ENCODE results near the gene ACAP3. TPM values are rescaled to one million over a fixed set of nuclear protein-coding genes. Genes with fewer than 3 reads are reported as not detected.

The ACAP3 gene
- total RNA-seq, 1 experiment from 2014 or later: 67.6 TPM

DNA sequence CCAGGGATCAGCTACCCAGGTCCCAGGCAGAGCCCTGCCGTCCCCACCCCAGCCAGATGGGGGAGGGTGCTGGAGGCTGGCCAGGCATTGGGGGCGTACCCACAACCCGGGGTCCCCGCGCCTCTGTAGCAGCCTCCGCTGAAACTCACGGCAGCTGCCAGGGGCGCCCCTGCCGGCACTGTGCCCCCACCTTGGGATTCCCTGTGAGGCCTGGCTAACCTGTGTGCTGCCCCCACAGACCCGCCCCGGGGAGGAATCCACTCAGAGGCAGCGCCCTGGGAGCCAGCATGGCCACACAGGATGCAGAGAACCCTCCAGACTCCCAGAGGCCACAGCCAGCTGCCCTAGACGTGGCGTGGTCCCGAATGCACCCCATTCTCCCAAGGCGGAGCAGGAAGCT is 37.7 kb upstream of the ACAP3 start:
- Histone ChIP-seq H3K4me1 (ENCODE audit: insufficient read depth, low read length, poor library complexity, severe bottlenecking) (peaks cover 3% of the 10 kb centered on the region), H3K27ac (ENCODE audit: low read depth, low read length, poor library complexity, severe bottlenecking) (no peak overlapping the region), H3K36me3 (ENCODE audit: insufficient read depth, low read length, poor library complexity, severe bottlenecking) (peaks cover 3% of the 10 kb centered on the region), H3K27me3 (replicated peaks; ENCODE audit: insufficient read depth, low read depth, low read length, poor library complexity) (no peaks in the 10 kb centered on the region), H3K9me3 (ENCODE audit: low read depth, low read length, poor library complexity, severe bottlenecking) (no peaks in the 10 kb centered on the region), H3K4me3 (ENCODE audit: low read depth, low read length, poor library complexity, severe bottlenecking) (no peak overlapping the region)
- ChIA-PET POLR2A (ENCODE audit: low non-redundant PET) (no interaction called here), CTCF (no interaction called here)
- TF ChIP-seq, protein P1, sequence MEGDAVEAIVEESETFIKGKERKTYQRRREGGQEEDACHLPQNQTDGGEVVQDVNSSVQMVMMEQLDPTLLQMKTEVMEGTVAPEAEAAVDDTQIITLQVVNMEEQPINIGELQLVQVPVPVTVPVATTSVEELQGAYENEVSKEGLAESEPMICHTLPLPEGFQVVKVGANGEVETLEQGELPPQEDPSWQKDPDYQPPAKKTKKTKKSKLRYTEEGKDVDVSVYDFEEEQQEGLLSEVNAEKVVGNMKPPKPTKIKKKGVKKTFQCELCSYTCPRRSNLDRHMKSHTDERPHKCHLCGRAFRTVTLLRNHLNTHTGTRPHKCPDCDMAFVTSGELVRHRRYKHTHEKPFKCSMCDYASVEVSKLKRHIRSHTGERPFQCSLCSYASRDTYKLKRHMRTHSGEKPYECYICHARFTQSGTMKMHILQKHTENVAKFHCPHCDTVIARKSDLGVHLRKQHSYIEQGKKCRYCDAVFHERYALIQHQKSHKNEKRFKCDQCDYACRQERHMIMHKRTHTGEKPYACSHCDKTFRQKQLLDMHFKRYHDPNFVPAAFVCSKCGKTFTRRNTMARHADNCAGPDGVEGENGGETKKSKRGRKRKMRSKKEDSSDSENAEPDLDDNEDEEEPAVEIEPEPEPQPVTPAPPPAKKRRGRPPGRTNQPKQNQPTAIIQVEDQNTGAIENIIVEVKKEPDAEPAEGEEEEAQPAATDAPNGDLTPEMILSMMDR (conservative IDR thresholded peaks at IDR 0.05; ENCODE audit: low read depth, low read length): no peak
- no peak for TF ChIP-seq EZH2 (IDR thresholded peaks at IDR 0.05; ENCODE audit: borderline replicate concordance, low read depth, low read length, poor library complexity, severe bottlenecking)
- no peak for DNase-seq (ENCODE audit: low spot score)
- BruUV-seq (replicated peaks): no TSS peak
- intact Hi-C loops (cut with micrococcal nuclease; ENCODE audit: unreplicated experiment): no loop called here

DNA sequence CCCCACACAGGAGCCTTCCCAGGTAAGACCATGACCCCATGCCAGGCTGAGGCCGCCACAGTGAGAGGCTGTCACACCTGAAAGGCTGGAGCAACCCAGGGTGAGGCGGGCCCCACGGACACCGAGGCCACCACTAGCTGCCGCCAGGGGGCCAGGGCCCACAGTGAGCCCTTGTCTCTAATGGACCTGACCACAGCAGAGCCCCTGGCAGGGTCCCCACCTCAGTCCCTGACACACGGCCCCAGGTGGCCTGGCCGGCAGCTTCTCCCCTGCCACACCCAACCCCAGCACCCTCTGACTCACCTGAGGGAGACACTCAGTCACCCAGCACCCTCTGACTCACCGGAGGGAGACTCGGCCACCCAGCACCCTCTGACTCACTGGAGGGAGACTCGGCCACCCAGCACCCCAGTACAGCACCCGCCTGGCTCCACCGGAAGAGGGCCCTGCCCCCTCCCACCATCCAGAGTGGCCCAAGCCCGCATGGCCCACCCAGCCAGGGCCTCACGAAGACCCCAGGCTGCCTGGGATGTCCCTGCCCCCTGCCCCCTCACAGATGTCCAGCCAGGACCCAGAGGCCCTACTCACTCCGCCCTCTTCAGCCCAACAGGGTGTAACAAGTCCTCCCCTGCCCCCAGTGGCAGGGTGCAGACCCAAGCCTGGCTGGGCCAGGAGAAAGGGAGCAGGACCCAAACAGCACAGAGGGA is 37.1 kb upstream of the ACAP3 start:
- no peak for DNase-seq (ENCODE audit: low spot score)
- intact Hi-C loops (cut with micrococcal nuclease; ENCODE audit: unreplicated experiment): no loop called here
- BruUV-seq (replicated peaks): no TSS peak
- Histone ChIP-seq H3K4me1 (ENCODE audit: insufficient read depth, low read length, poor library complexity, severe bottlenecking) (peaks cover 3% of the 10 kb centered on the region), H3K36me3 (ENCODE audit: insufficient read depth, low read length, poor library complexity, severe bottlenecking) (peaks cover 6% of the 10 kb centered on the region), H3K27ac (ENCODE audit: low read depth, low read length, poor library complexity, severe bottlenecking) (peak overlapping the region; percentile 16), H3K9me3 (ENCODE audit: low read depth, low read length, poor library complexity, severe bottlenecking) (no peaks in the 10 kb centered on the region), H3K27me3 (replicated peaks; ENCODE audit: insufficient read depth, low read depth, low read length, poor library complexity) (no peaks in the 10 kb centered on the region), H3K4me3 (ENCODE audit: low read depth, low read length, poor library complexity, severe bottlenecking) (no peak overlapping the region)
- POLR2A ChIA-PET (ENCODE audit: low non-redundant PET): no interaction called here
- TF ChIP-seq, protein P1 (conservative IDR thresholded peaks at IDR 0.05; ENCODE audit: low read depth, low read length): peak; percentile 46
- TF ChIP-seq EZH2 (IDR thresholded peaks at IDR 0.05; ENCODE audit: borderline replicate concordance, low read depth, low read length, poor library complexity, severe bottlenecking): no peak
- CTCF ChIA-PET: no interaction called here

DNA sequence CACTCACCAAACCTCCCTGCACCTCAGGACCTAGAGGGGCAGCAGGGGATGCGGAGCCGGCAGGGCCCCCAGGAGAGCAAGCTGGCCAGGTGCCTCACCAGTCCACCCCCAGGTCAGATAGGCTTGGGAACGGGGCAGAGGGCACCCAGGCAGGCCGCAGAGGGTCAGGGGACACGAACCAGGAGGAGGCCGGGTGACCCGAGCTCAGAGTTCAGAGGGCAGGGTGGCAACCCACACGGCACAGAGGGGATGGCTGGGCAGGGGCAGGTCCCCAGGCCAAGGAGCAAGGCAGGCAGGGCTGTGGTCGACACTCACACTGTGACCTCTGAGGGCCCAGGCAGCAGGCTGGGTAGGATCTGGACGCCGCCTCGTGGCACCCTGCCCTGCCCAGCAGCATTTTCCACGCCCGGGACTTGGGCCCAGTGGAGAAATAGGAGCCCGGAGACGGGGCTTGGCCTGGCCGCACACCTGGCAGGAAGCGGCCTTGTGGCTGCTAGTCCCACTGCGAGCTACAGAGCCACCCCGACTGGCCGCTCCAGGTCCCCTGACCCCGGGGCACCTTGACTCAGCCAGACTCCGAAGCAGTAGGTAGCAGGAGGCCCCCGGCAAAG is 36.2 kb upstream of the ACAP3 start:
- Histone ChIP-seq H3K27ac (ENCODE audit: low read depth, low read length, poor library complexity, severe bottlenecking) (no peak overlapping the region), H3K27me3 (replicated peaks; ENCODE audit: insufficient read depth, low read depth, low read length, poor library complexity) (no peaks in the 10 kb centered on the region), H3K36me3 (ENCODE audit: insufficient read depth, low read length, poor library complexity, severe bottlenecking) (peaks cover 6% of the 10 kb centered on the region), H3K4me3 (ENCODE audit: low read depth, low read length, poor library complexity, severe bottlenecking) (no peak overlapping the region), H3K4me1 (ENCODE audit: insufficient read depth, low read length, poor library complexity, severe bottlenecking) (peaks cover 3% of the 10 kb centered on the region), H3K9me3 (ENCODE audit: low read depth, low read length, poor library complexity, severe bottlenecking) (no peaks in the 10 kb centered on the region)
- intact Hi-C loops (cut with micrococcal nuclease; ENCODE audit: unreplicated experiment): no loop called here
- BruUV-seq (replicated peaks): no TSS peak
- CTCF ChIA-PET: no interaction called here
- POLR2A ChIA-PET (ENCODE audit: low non-redundant PET): no interaction called here
- DNase-seq (ENCODE audit: low spot score): no peak
- TF ChIP-seq EZH2 (IDR thresholded peaks at IDR 0.05; ENCODE audit: borderline replicate concordance, low read depth, low read length, poor library complexity, severe bottlenecking): no peak
- TF ChIP-seq, protein P1 (conservative IDR thresholded peaks at IDR 0.05; ENCODE audit: low read depth, low read length): no peak
